Activated T-cell treated with anti-CD3 and anti-CD28 coated beads, Interleukin-2, amount 50 U/mL, for 72 hours (primary cell): ENCODE measurements around the gene AMHR2. TPM values are rescaled to one million over a fixed set of nuclear protein-coding genes. Genes with fewer than 3 reads are reported as not detected.
"Not testable (repeated sequence)": the region's sequence is repeated elsewhere in the genome, so short reads cannot be mapped to it uniquely, and the experiment has no call there.

Experiments
- ATAC-seq, 2 donors: fragments of 150-1000 bp; cut with Tn5 transposase; replicated peaks in 1 of 2; 2 replicates each; pipeline ENCODE4 v1.10.0; 2021; ENCODE audit warnings: moderate library complexity in 2 of 2, mild to moderate bottlenecking in 1 of 2
- DNase-seq, 2 donors: peaks; one replicate each; pipeline ENCODE4 v3.0.0; 2021 to 2022; ENCODE audit warnings: mixed read lengths in 1 of 2
- H3K27ac Mint-ChIP-seq: one replicate; pipeline ENCODE4 v1.8.0; 2022; ENCODE audit warnings: mild to moderate bottlenecking, moderate library complexity, mixed read lengths
- H3K27me3 Mint-ChIP-seq: one replicate; pipeline ENCODE4 v1.8.0; 2022; ENCODE audit warnings: low read depth, mixed read lengths
- H3K36me3 Mint-ChIP-seq, 2 donors: one replicate each; pipeline ENCODE4 v1.8.0; 2022; ENCODE audit warnings: mixed read lengths in 2 of 2, mild to moderate bottlenecking in 1 of 2; ENCODE audit not compliant: insufficient read depth in 2 of 2
- H3K4me1 Mint-ChIP-seq: one replicate; pipeline ENCODE4 v1.8.0; 2022; ENCODE audit warnings: low read depth, mixed read lengths
- H3K4me3 Mint-ChIP-seq, 2 donors: one replicate each; pipeline ENCODE4 v1.8.0; 2022; ENCODE audit warnings: mild to moderate bottlenecking in 2 of 2, mixed read lengths in 2 of 2, moderate library complexity in 2 of 2
- H3K9me3 Mint-ChIP-seq, 2 donors: one replicate each; pipeline ENCODE4 v1.8.0; 2022; ENCODE audit warnings: mixed read lengths in 2 of 2
- total RNA-seq, 2 donors: library from RNA; stranded (reverse); gene quantifications; one replicate each; pipeline ENCODE4 v1.2.3, GENCODE V29; 2022

Gene AMHR2
- total RNA-seq, 2 donors from 2014 or later = not detected

GRCh38 chr12:53422247-53422646, 1.4 kb upstream of the AMHR2 start:
- peaks cover 41% of the 10 kb centered on the region for H3K4me1 Mint-ChIP-seq
- not testable (repeated sequence) for H3K27ac Mint-ChIP-seq, H3K9me3 Mint-ChIP-seq, H3K27me3 Mint-ChIP-seq, DNase-seq, H3K4me3 Mint-ChIP-seq, ATAC-seq, H3K36me3 Mint-ChIP-seq

- H3K36me3 Mint-ChIP-seq = no peaks in the 10 kb centered on the region
- no peak overlapping the region for H3K27ac Mint-ChIP-seq
- no peak overlapping the region for H3K4me3 Mint-ChIP-seq
- no peak for ATAC-seq
- peaks cover 33% of the 10 kb centered on the region for H3K4me1 Mint-ChIP-seq
- DNase-seq = no peak
- H3K9me3 Mint-ChIP-seq = no peaks in the 10 kb centered on the region
- H3K27me3 Mint-ChIP-seq = no peaks in the 10 kb centered on the region
Observed at GRCh38 chr12:53424626-53425514, 1.2 kb downstream of the AMHR2 start.

GRCh38 chr12:53425515-53426150, 2.0 kb downstream of the AMHR2 start:
- Mint-ChIP-seq H3K9me3 (no peaks in the 10 kb centered on the region), H3K4me3 (no peak overlapping the region)
- DNase-seq = no peak

GRCh38 chr12:53427905-53428594, 4.4 kb downstream of the AMHR2 start:
- no peaks in the 10 kb centered on the region for H3K27me3 Mint-ChIP-seq
- H3K9me3 Mint-ChIP-seq = no peaks in the 10 kb centered on the region
- peaks cover 17% of the 10 kb centered on the region for H3K4me1 Mint-ChIP-seq
- no peak overlapping the region for H3K27ac Mint-ChIP-seq
- DNase-seq (peak; percentile 66 to 70), ATAC-seq (peak; percentile 100)
- H3K4me3 Mint-ChIP-seq = no peak overlapping the region
- H3K36me3 Mint-ChIP-seq = no peaks in the 10 kb centered on the region

More at GRCh38 chr12:53425515-53426150, 2.0 kb downstream of the AMHR2 start:
- Mint-ChIP-seq H3K27me3 (no peaks in the 10 kb centered on the region), H3K4me1 (peaks cover 30% of the 10 kb centered on the region), H3K27ac (no peak overlapping the region), H3K36me3 (no peaks in the 10 kb centered on the region)
- no peak for ATAC-seq

- H3K27me3 Mint-ChIP-seq = no peaks in the 10 kb centered on the region
- no peak overlapping the region for H3K27ac Mint-ChIP-seq
- DNase-seq (no peak), ATAC-seq (no peak)
- H3K4me1 Mint-ChIP-seq = peaks cover 17% of the 10 kb centered on the region
- H3K4me3 Mint-ChIP-seq = no peak overlapping the region
- no peaks in the 10 kb centered on the region for H3K9me3 Mint-ChIP-seq
- no peaks in the 10 kb centered on the region for H3K36me3 Mint-ChIP-seq
Observed at GRCh38 chr12:53428741-53429140, 5.1 kb downstream of the AMHR2 start.

GRCh38 chr12:53430116-53430515, 6.5 kb downstream of the AMHR2 start:
- Mint-ChIP-seq H3K9me3 (no peaks in the 10 kb centered on the region), H3K4me1 (peaks cover 17% of the 10 kb centered on the region), H3K4me3 (no peak overlapping the region), H3K36me3 (no peaks in the 10 kb centered on the region), H3K27me3 (no peaks in the 10 kb centered on the region), H3K27ac (no peak overlapping the region)
- no peak for DNase-seq
- no peak for ATAC-seq

GRCh38 chr12:53431187-53431586, 7.5 kb downstream of the AMHR2 start:
- H3K4me3 Mint-ChIP-seq = no peak overlapping the region
- H3K27ac Mint-ChIP-seq = no peak overlapping the region
- DNase-seq (no peak), ATAC-seq (no peak)
- H3K36me3 Mint-ChIP-seq = no peaks in the 10 kb centered on the region
- H3K27me3 Mint-ChIP-seq = no peaks in the 10 kb centered on the region
- no peaks in the 10 kb centered on the region for H3K9me3 Mint-ChIP-seq
- peaks cover 17% of the 10 kb centered on the region for H3K4me1 Mint-ChIP-seq

- not testable (repeated sequence) for H3K9me3 Mint-ChIP-seq, ATAC-seq, DNase-seq, H3K36me3 Mint-ChIP-seq, H3K27ac Mint-ChIP-seq, H3K4me3 Mint-ChIP-seq, H3K27me3 Mint-ChIP-seq, H3K4me1 Mint-ChIP-seq
Observed at GRCh38 chr12:53435326-53435725, 11.7 kb downstream of the AMHR2 start.

- not testable (repeated sequence) for H3K36me3 Mint-ChIP-seq, H3K27me3 Mint-ChIP-seq, ATAC-seq, H3K9me3 Mint-ChIP-seq, H3K27ac Mint-ChIP-seq, DNase-seq
- Mint-ChIP-seq H3K4me3 (peak overlapping the region in 1 of 2 donors; percentile 7), H3K4me1 (peaks cover 26% of the 10 kb centered on the region)
Observed at GRCh38 chr12:53439582-53439981, 15.9 kb downstream of the AMHR2 start.

GRCh38 chr12:53441040-53441833, 17.6 kb downstream of the AMHR2 start, which contains the start of gene PRR13:
Gene PRR13 (plus strand): TSS chr12:53441734. CDS start chr12:53442715, 981 bp downstream.
- ATAC-seq = peak; percentile 99
- Mint-ChIP-seq H3K4me1 (peaks cover 39% of the 10 kb centered on the region), H3K36me3 (peaks cover 11 to 17% of the 10 kb centered on the region in 2 donors)

GRCh38 chr12:53443955-53444354, 20.3 kb downstream of the AMHR2 start:
- ATAC-seq (no peak), DNase-seq (no peak)
- peaks cover 43% of the 10 kb centered on the region for H3K4me1 Mint-ChIP-seq
- H3K4me3 Mint-ChIP-seq = peak overlapping the region; percentile 85 to 94
- H3K27ac Mint-ChIP-seq = peak overlapping the region; percentile 55
- H3K9me3 Mint-ChIP-seq = no peaks in the 10 kb centered on the region
- H3K36me3 Mint-ChIP-seq = peaks cover 15 to 25% of the 10 kb centered on the region in 2 donors
- no peaks in the 10 kb centered on the region for H3K27me3 Mint-ChIP-seq

More at GRCh38 chr12:53441040-53441833, 17.6 kb downstream of the AMHR2 start, which contains the start of gene PRR13:
- Mint-ChIP-seq H3K9me3 (no peaks in the 10 kb centered on the region), H3K27me3 (no peaks in the 10 kb centered on the region), H3K27ac (peak within 1 kb of the TSS; percentile 87), H3K4me3 (peak within 1 kb of the TSS; percentile 89 to 94)
- DNase-seq = peak; percentile 98 to 99

GRCh38 chr12:53444593-53445325, 21.1 kb downstream of the AMHR2 start:
- H3K9me3 Mint-ChIP-seq, ATAC-seq, DNase-seq, H3K27me3 Mint-ChIP-seq: not testable (repeated sequence)
- Mint-ChIP-seq H3K4me3 (peak overlapping the region; percentile 32 to 68), H3K36me3 (peaks cover 15 to 25% of the 10 kb centered on the region in 2 donors), H3K4me1 (peaks cover 43% of the 10 kb centered on the region), H3K27ac (peak overlapping the region; percentile 61)
